Activated naive CD8-positive, alpha-beta T cell treated with anti-CD3 and anti-CD28 coated beads, Interleukin-2, amount 10 ng/mL, durations not matched to agents 7 days and 5 days (primary cell): ENCODE data around the gene CRACR2B. TPM values are rescaled to one million over a fixed set of nuclear protein-coding genes. Genes with fewer than 3 reads are reported as not detected.

ENCODE experiments used
- ATAC-seq: fragments of 150-1000 bp; cut with Tn5 transposase; one replicate; pipeline ENCODE4 v1.10.0; 2021; ENCODE audit warnings: low read depth, moderate library complexity
- POLR2A ChIA-PET: fragments of 350-600 bp; sonication (Branson Sonifier 250); formaldehyde crosslinking; loops from one replicate; lab custom pipeline; 2021; ENCODE audit warnings: antibody characterized with exemption; lab: Charles Lee
- DNase-seq: peaks from one replicate; pipeline ENCODE4 v3.0.0; 2021
- H3K27ac Mint-ChIP-seq: one replicate; pipeline ENCODE4 v1.8.0; 2022; ENCODE audit warnings: mild to moderate bottlenecking, mixed read lengths
- H3K27me3 Mint-ChIP-seq: one replicate; pipeline ENCODE4 v1.8.0; 2022; ENCODE audit warnings: mild to moderate bottlenecking, moderate library complexity, mixed read lengths
- H3K36me3 Mint-ChIP-seq: one replicate; pipeline ENCODE4 v1.8.0; 2021; ENCODE audit warnings: mild to moderate bottlenecking, mixed read lengths
- H3K4me1 Mint-ChIP-seq: one replicate; pipeline ENCODE4 v1.8.0; 2021; ENCODE audit warnings: mixed read lengths
- H3K4me3 Mint-ChIP-seq: one replicate; pipeline ENCODE4 v1.8.0; 2022; ENCODE audit warnings: mild to moderate bottlenecking, moderate library complexity, mixed read lengths
- H3K9me3 Mint-ChIP-seq: one replicate; pipeline ENCODE4 v1.8.0; 2021; ENCODE audit warnings: mixed read lengths
- total RNA-seq, 2 experiments: library from RNA; stranded (reverse); gene quantifications; one replicate each; pipeline ENCODE4 v1.2.3, GENCODE V29; 2021

CRACR2B gene
- total RNA-seq, 2 experiments from 2014 or later: 10.5 to 11.2 TPM

GRCh38 chr11:790721-791564, 36.8 kb upstream of the CRACR2B start:
- Mint-ChIP-seq H3K27me3 (no peaks in the 10 kb centered on the region), H3K9me3 (no peaks in the 10 kb centered on the region), H3K27ac (peak overlapping the region; percentile 42), H3K4me1 (peaks cover 3% of the 10 kb centered on the region), H3K4me3 (no peak overlapping the region), H3K36me3 (peaks cover 3% of the 10 kb centered on the region)
- no peak for DNase-seq
- POLR2A ChIA-PET: interaction anchor here (3.5 kb wide), 1 partner anchor 13 kb away, joined by 20 read pairs; the partner anchor contains the start of gene GATD1
- ATAC-seq: no peak

- Mint-ChIP-seq H3K27me3 (no peaks in the 10 kb centered on the region), H3K36me3 (peaks cover 3% of the 10 kb centered on the region), H3K9me3 (no peaks in the 10 kb centered on the region), H3K4me1 (peaks cover 5% of the 10 kb centered on the region), H3K27ac (no peak overlapping the region), H3K4me3 (no peak overlapping the region)
- ATAC-seq: no peak
- no peak for DNase-seq
- POLR2A ChIA-PET: interaction anchor here (1.1 to 3.5 kb wide), 2 partner anchors 8 to 14 kb away, joined by 3 to 20 read pairs; partner anchors contain the start of gene GATD1
Measured at GRCh38 chr11:791658-792534, 35.8 kb upstream of the CRACR2B start.

- H3K27me3 Mint-ChIP-seq: no peaks in the 10 kb centered on the region
- no peaks in the 10 kb centered on the region for H3K9me3 Mint-ChIP-seq
- ATAC-seq: no peak
- peaks cover 3% of the 10 kb centered on the region for H3K36me3 Mint-ChIP-seq
- no peak for DNase-seq
- no peak overlapping the region for H3K27ac Mint-ChIP-seq
- no peak overlapping the region for H3K4me3 Mint-ChIP-seq
- POLR2A ChIA-PET: interaction anchor here (1.1 kb wide), 1 partner anchor 8 kb away, joined by 3 read pairs; no protein-coding TSS in a partner anchor
- H3K4me1 Mint-ChIP-seq: peaks cover 6% of the 10 kb centered on the region
Measured at GRCh38 chr11:792535-792821, 35.2 kb upstream of the CRACR2B start.

- no peak for ATAC-seq
- no peak overlapping the region for H3K27ac Mint-ChIP-seq
- POLR2A ChIA-PET: interaction anchor here (1.1 kb wide), 2 partner anchors 9 to 15 kb away, joined by 3 to 5 read pairs; partner anchors contain the start of gene GATD1
Measured at GRCh38 chr11:792873-793272, 34.8 kb upstream of the CRACR2B start.

GRCh38 chr11:793556-793955, 34.2 kb upstream of the CRACR2B start:
- no peaks in the 10 kb centered on the region for H3K9me3 Mint-ChIP-seq
- H3K4me3 Mint-ChIP-seq: no peak overlapping the region
- no peaks in the 10 kb centered on the region for H3K27me3 Mint-ChIP-seq
- no peak overlapping the region for H3K27ac Mint-ChIP-seq
- POLR2A ChIA-PET: interaction anchor here (1.1 kb wide), 2 partner anchors 10 to 16 kb away, joined by 3 to 5 read pairs; partner anchors contain the start of gene GATD1
- no peak for ATAC-seq
- H3K4me1 Mint-ChIP-seq: peaks cover 6% of the 10 kb centered on the region
- no peak for DNase-seq
- peaks cover 3% of the 10 kb centered on the region for H3K36me3 Mint-ChIP-seq

More at GRCh38 chr11:792873-793272, 34.8 kb upstream of the CRACR2B start:
- Mint-ChIP-seq H3K27me3 (no peaks in the 10 kb centered on the region), H3K36me3 (peaks cover 3% of the 10 kb centered on the region), H3K9me3 (no peaks in the 10 kb centered on the region), H3K4me1 (peaks cover 6% of the 10 kb centered on the region), H3K4me3 (no peak overlapping the region)
- no peak for DNase-seq

GRCh38 chr11:794013-794765, 33.5 kb upstream of the CRACR2B start:
- no peak for ATAC-seq
- peaks cover 3% of the 10 kb centered on the region for H3K36me3 Mint-ChIP-seq
- no peak for DNase-seq
- H3K9me3 Mint-ChIP-seq: no peaks in the 10 kb centered on the region
- peak overlapping the region; percentile 42 for H3K4me3 Mint-ChIP-seq
- peak overlapping the region; percentile 42 for H3K27ac Mint-ChIP-seq
- POLR2A ChIA-PET: interaction anchor here (1.1 to 3.3 kb wide), 3 partner anchors 17 to 31 kb away, joined by 4 to 15 read pairs (median 5); partner anchors contain the start of gene GATD1
- peaks cover 6% of the 10 kb centered on the region for H3K4me1 Mint-ChIP-seq
- no peaks in the 10 kb centered on the region for H3K27me3 Mint-ChIP-seq

- Mint-ChIP-seq H3K27ac (peak overlapping the region; percentile 42), H3K9me3 (no peaks in the 10 kb centered on the region), H3K36me3 (peaks cover 3% of the 10 kb centered on the region), H3K4me1 (peaks cover 6% of the 10 kb centered on the region), H3K27me3 (no peaks in the 10 kb centered on the region), H3K4me3 (peak overlapping the region; percentile 98)
- ATAC-seq (no peak), DNase-seq (no peak)
- POLR2A ChIA-PET: interaction anchor here (1.1 to 3.3 kb wide), 7 partner anchors 9 to 31 kb away, joined by 3 to 20 read pairs (median 5); partner anchors contain the start of genes PNPLA2 and RPLP2
Measured at GRCh38 chr11:794766-795633, 32.7 kb upstream of the CRACR2B start.

- DNase-seq (peak; percentile 76), ATAC-seq (peak; percentile 48)
- Mint-ChIP-seq H3K27me3 (no peaks in the 10 kb centered on the region), H3K9me3 (no peaks in the 10 kb centered on the region), H3K27ac (peak overlapping the region; percentile 95), H3K4me1 (peaks cover 6% of the 10 kb centered on the region), H3K4me3 (peak overlapping the region; percentile 98), H3K36me3 (peaks cover 3% of the 10 kb centered on the region)
- POLR2A ChIA-PET: interaction anchor here (0.8 to 3.3 kb wide), 12 partner anchors 8 to 49 kb away, joined by 3 to 20 read pairs (median 5); partner anchors contain the start of genes PNPLA2, RPLP2 and TALDO1
Measured at GRCh38 chr11:795634-796564, 31.8 kb upstream of the CRACR2B start.

- Mint-ChIP-seq H3K27ac (peak overlapping the region; percentile 95), H3K27me3 (no peaks in the 10 kb centered on the region), H3K9me3 (no peaks in the 10 kb centered on the region), H3K4me3 (peak overlapping the region; percentile 98), H3K36me3 (peaks cover 3% of the 10 kb centered on the region), H3K4me1 (peaks cover 6% of the 10 kb centered on the region)
- DNase-seq: no peak
- POLR2A ChIA-PET: interaction anchor here (0.5 to 3.3 kb wide), 10 partner anchors 9 to 50 kb away, joined by 3 to 20 read pairs (median 7); partner anchors contain the start of genes PNPLA2, RPLP2 and TALDO1
- peak; percentile 0 for ATAC-seq
Measured at GRCh38 chr11:796565-797295, 31.0 kb upstream of the CRACR2B start.

- H3K4me3 Mint-ChIP-seq: peak overlapping the region; percentile 98
- H3K36me3 Mint-ChIP-seq: peaks cover 3% of the 10 kb centered on the region
- peak overlapping the region; percentile 95 for H3K27ac Mint-ChIP-seq
- POLR2A ChIA-PET: interaction anchor here (0.5 to 3.3 kb wide), 6 partner anchors 9 to 51 kb away, joined by 3 to 20 read pairs (median 12); partner anchors contain the start of genes PNPLA2, RPLP2 and TALDO1
- peaks cover 6% of the 10 kb centered on the region for H3K4me1 Mint-ChIP-seq
- peak; percentile 50 for ATAC-seq
- H3K9me3 Mint-ChIP-seq: no peaks in the 10 kb centered on the region
- no peaks in the 10 kb centered on the region for H3K27me3 Mint-ChIP-seq
- DNase-seq: peak; percentile 86
Measured at GRCh38 chr11:797296-798092, 30.2 kb upstream of the CRACR2B start.
